HG03439 (cell line): ENCODE results near the gene LSP1.
A peak's percentile ranks its signal among the peaks of the same experiment; 100 is the strongest.

ENCODE experiments used
- ATAC-seq: cut with Tn5 transposase; IDR thresholded peaks from one replicate; pipeline ENCODE4 v1.9.1; 2021; ENCODE audit warnings: mild to moderate bottlenecking, moderate library complexity; ENCODE audit not compliant: unreplicated experiment

The LSP1 gene

DNA sequence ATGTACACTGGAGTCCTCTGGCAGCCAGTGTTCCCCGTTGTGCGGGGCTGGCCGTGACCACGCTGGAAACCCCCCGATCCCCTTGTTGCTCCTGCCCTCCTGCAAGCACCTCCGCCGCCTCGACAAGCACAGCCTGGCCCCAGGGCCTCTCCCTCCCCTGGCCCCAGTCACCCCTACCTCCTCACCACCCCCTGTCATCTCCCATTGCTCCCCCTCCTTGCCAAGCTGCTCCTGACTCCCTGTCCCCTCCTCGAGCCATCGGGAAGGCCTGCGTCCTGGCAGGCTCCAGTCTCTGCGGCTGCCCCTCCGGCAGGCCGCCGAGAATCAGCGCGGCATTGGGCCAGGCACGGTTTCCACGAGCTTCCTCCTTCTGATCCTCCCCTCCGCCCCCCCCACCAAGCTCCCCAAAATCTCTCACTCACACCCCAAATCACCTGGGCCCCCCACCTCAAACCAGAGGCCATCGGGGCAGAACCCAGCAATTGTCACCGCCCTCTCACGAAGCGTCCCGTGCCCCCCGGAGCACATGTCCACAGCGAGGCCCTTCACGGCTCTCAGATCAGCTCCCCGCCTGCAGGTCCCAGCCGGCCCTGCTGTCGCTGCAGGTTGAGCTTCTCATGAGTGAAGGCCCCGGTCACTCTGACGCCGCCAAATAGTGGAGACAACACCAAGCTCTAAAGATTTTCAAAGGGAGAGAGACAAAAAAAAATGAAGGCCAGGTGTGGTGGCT lies 5.7 kb upstream of the LSP1 start:
- no peak for ATAC-seq

DNA sequence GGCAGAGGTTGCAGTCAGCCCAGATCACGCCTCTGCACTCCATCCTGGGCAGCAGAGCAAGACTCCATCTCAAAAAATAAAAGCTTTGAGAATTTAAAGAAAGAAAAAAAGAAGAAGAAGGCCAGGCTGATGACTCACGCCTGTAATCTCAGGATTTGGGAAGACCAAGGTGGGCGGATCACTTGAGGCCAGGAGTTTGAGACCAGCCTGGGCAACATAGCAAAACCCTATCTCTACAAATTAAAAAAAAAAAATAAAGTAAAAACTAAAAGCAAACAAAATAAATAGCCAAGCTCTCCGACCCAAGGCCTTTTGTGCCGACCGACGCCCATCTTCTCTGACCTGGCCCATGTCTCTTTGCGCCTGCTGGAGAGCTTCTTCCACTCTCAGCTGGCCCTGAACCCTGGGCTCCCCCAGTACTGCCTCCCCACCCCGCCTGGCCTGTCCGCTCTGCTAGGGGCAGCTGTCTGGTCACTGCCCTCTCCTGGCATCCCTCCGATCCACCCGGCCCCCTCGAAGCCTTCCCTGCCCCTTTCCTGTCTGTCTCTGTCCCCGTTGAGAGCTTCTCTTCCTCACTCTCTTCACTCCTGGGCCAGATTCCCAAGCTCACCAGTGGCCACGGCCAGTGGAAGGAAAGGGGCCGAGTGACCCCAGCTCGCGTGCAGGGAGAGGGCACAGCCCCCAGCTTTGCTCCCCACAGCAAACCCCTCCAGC lies 4.8 kb upstream of the LSP1 start:
- ATAC-seq, result no peak

DNA sequence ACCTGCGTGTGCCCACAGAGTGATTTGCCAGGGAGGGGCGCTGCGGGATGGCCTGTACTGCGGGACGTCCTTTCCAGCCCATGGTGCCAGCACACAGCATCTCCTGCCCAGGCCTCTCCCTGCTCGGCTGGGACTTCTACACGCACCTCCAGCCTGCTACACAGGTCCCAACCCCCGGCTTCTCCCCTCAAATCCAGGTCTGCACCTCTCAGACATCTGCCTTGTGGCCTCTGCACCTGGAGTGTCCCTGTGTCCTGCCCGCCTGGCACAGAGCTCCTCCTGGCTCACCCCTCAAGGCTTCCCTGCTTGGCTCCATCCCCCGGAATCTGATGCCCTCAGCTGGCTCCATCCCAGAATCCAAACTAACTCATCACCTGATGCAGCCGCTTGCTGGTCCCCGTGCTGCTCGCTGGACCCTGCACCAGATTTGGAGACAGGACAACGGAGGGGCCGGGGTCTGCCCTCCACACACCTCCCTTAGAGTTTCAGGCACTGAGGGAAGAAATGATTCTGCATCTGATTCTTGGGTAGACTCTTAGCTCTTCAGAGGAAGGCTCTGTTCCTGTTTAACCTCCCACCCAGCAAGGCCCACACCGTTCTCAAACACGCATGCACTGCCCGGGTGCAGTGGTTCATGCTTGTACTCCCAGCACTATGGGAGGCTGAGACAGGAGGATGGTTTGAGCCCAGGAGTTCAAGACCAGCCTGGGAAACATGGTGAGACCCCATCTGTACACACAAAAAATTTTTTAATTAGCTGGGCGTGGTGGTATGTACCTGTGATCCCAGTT lies 4.0 kb upstream of the LSP1 start:
- ATAC-seq, result no peak

DNA sequence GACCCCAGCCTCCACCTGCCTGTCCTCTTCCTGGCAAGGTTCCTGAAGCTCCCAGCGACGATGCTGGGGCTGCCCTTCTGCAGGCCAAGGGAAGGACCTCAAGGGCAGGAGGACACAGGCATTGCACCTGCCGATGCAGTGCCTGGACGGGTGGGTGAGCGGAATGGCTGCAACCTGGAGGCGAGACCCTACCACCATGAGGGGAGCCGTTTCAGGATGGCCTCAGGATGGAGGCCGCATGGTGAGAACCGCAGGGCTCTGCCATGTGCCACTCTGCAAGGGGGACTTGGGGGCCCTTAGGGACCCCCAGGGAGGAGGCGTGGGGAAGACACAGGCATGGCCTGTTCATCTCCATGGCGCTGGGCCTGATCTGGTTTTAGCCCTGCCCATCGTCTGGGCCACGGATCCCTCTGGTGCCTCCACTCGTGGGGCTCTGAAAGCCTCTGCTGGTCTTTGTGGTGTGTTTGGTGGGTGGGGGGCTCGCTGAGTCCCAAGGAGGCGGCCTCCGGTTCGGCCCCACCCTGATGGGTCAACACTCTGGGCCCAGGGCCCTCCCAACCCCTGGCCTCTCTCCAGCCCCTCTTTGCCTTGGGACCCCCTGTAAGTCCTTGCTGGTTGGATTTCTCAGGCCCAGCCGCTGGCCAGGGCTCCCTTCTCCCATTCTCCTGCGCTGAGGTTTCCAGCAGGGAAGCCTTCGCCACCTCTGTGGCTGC lies 1.3 kb upstream of the LSP1 start:
- ATAC-seq, result no peak

DNA sequence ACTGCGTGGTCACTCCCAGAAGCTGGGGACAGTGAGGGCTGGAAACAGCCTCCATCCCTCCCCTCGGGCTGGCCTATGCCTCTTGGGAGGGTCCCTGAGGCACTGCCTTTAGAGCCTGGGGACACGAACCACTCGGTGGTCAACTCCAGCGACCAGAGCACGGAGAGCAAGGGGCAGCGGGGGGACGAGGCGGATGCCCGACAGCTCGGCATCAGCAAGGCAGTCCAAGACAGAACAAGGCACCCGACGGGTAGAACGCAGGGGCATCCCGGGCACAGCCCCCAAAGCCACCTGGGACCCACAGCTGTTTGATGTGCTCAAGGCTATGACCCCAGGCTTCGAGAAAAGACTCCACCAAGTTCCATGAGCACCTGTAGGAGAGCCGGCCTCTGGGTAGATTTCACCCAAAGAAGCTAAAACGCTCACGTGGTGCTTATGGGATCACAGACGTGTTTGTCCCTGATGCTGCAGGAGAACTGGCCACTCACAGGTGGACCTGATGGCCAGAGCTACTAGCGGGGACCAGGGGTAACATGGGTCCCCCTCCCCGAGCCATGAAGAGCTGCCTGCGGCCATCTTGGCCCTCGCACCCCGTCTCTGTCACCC lies 510 bp upstream of the LSP1 start:
- ATAC-seq, result no peak

DNA sequence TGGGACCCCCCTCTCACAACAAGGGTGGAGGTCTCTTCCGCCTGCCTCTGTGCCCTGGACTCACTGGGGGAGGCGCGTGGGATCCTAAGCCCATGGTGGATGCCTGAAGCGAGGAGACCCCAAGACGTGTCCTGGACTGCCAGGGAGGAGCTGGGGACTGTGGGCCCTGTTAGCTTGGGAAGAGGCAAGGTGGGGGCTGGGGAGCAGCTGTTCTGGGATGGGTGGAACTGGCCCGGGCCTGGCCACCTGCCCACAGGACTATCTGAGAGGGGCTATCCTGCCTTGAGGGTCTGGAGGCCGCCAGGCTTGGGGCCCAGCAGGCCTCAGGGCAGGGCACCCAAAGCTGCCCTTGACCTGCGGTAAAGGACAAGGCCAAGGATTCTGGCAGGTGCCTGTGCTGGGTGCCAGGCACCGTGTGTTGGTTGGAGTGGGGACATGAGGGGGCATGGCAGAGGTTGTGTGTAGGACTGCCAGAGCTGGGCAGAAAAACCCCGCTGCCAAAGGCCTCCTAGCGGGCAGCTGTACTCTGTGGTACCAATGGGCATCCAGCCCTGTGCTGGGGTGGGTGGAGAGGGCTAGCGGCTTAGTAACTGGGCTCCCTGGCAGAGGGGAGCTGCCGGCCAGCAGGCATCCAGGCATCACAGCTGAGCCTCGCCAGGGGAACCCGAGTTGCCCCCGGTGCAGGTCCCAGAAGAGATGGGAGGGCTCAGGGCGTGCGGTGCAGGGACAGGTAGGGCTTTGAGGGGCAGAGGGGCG lies 670 bp downstream of the LSP1 start:
- ATAC-seq, result no peak

DNA sequence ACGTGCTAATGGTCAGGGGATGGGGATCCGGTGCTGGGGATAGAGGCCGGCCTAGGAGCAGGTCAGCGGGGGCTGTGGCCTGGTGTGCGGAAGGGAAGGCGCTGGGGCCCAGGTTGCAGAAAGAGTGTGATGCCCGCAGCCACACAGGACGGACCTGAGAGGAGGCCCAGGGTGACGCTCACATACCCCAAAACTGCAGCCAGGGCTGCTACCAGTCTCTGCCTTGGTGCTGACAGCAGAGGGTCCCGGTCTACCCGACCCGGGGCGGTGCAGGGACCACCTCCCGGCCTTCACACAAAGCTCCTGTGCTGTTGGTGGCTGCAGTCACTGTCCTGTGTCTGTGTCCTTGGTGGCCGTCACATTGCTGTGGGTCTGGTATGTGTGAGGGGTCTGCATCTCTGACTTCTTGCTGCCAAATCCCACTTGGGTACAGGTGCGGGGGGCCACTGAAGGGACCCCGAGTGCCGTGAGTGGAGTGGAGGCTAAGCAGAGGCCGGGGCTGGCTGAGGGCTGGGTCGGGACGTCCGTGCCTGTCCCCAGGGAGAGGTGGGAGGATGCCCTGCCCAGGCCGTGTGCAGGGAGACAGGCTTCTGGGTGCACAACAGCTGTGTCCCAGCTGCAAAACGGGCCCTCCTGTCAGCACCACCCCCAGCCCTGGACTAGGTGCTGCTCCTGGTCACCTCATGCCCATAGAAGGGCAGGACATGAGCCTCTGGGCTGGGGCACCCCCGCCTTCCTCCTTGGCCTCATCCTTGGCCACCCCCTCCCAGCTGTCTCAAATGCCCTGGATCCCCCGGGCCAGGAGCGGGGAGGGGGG lies 1.5 kb downstream of the LSP1 start:
- ATAC-seq, result peak; percentile 18

DNA sequence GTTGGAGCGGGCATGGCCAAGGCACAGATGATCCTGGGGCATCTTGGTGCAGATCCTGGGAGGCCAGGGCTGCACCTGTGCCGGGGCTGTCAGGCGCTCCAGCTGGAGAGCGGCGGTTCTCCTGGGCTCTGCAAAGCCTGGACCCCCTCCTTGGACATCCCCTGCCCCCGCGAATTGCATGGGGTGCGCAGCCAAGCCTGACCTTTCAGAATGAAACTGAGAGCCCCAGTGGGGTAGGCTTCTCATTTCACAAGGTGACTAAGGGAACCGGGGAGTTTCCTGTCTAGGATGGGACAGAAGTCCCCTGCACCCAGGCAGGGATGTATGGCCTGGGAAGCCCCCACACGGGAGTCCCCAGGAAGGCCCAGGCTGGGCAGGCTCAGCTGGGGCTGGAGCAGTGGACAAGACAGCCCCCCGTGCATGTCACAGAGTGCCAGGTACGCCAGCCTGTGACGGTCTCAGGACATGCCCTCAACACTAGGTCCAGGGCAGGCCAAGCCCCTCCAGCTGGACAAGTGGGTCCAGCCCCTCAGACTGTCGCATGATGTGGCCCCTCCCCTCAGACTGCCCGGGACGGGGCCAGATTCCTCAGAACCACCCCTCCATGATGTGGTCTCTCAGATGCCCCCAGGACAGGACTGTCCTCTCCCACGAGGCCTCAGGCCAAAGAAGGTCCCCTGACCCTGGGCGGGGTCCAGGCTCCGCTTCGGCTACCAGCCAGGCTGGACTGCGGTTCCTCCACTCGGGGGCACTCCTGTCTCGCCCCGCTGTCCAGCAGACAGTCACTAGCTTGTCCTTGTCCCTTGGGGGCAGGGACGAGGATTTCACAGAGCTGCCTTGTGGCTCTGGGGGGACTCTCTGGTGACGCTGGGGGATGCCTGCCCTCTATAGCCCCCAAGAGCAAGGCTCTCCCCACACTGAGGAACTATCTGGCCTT lies 2.3 kb downstream of the LSP1 start:
- ATAC-seq, result peak; percentile 33

DNA sequence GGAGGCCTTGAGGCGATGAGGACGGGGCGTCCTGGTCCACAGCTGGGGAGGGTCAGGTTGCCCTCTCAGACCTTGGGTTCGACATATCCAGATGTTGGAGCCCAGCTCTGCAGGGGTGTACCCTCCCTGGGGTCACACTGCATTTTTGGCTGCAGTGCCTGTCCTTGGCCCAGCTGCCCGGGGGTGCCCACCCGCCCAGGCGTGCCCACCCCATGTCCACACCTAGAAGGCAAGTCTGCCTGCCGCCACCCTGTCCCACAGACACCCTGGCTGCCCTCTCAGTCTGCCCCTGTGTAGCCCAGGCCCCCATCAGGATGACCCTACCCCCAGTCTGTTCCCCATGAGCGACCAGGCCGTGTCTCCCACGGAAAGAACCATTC lies 3.0 kb downstream of the LSP1 start:
- ATAC-seq, result no peak

DNA sequence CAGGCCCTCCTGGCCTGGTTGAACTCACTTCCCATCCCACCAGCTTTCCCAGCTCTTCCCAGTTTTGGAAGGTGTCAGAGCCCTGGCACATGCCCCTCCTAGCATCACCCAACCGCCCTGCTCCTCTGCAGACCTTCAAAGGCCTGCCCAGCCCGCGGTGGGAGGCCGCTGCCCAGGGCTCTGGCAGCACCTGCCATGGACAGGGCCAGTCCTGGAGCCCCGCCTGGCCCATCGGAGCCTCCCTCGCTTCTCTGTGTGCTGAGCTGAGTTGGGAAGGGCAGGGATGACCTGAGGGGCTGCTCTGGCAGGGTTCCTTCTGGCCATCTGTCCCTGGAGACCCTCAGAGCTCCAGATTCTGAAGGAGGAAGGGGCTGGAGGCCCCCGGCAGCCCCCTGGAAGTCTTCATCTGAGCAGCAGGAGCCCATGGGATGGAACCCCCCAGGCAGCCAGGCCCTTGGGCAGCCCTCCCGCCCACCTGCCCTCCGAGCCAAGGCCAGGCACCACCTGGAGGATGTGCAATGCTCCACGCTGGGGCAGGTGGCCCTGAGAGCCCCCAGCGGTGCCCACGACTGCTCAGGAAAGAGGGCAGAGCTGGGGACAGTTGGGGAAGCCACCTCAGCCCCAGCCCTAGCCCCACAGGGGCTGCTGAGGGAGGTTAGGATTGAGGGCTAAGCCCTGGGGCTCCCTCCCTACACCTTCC lies 3.6 kb downstream of the LSP1 start:
- ATAC-seq, result no peak

DNA sequence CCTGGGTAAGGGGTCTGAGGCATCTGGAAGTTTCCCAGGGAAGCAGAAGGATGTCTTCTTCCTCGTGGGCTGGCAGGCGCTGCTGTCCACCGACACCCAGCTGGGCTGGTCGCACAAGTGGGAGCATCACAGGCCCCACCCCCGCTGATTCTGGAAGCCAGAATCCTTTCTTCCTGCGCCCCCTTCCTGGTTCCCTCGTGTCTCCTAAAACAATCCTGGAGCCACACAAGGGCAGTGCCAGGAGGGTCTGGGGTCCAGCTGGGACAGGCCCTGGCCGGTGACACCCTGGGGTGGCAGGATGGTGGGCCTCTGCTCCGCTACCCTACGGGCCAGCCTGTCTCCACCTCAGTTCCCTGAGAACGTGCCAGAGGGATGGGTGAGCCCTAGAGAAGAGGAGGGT lies 4.2 kb downstream of the LSP1 start:
- ATAC-seq, result no peak

DNA sequence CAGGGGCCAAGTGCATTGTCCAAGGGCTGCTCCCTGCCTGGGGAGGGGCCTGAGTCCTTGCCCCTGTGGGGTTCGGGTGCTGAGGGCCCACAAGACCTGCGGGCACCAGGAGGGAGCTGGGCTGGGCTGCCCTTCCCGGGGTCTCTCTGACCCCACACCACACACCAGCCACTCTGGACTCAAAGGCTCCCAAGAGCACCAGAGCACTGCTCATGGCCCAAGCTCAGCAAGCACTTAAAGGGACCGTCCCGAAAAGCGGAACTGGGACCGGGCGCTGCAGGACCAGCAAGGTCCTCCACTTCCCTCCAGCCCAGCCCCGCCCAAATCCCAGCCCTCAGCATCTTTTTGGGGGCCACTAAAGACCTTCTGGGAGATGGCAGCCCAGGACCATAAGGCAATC lies 5.3 kb downstream of the LSP1 start:
- ATAC-seq, result no peak

DNA sequence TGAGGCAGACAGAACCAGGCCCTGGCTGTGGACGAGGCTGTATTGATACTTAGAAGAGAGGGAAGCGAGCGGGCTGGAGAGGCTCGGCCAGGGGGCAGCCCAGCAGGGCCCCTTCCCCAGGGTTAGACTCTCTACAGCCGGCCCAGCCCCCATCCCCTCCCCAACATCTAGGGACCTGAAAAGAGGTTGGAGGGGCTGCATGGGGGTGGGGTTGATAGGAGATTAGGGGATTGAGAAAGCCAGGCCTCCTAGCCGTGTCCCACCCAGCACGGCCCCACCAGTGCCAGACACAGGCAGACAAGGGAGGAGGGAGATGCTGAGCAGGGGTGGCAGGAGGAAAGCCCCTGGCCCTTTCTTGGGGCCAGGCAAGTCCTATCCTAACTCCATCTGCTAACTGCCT lies 5.7 kb downstream of the LSP1 start:
- ATAC-seq, result no peak

DNA sequence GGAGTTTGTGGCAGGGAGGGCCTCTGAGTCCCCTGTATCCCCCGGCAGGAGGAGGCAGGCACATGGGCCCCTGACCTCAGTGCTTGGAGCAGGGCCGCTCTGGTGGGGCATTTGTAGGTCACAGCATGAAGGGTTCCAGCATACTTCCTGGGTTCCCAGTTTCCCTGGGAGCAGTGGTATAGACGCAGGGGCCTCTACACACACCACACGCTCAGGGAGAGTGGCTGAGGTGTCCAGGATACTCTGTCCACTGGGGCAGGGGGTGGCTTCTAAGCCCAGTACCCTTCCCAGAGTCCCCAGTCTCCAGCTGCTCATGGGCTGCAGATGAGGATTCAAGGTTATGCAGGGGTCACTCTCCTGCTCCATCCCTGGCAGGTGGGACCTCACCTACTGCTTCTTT lies 6.1 kb downstream of the LSP1 start:
- no peak for ATAC-seq

DNA sequence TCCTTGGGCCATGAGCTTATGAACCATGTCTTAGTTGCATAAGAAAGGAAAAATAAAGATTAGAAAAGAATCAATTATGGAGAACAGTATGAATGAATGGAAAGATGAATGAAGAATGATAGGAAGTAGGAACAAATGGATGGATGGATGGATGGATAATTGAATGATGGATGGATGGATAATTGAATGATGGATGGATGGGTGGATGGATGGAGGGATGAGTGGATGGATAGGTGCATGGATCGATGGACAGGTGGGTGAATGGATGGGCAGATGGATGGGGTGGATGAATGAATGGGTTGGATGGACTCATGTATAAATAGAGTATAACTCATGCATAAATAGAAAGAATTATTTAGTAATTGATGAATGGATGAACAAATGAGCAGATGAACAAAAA lies 7.2 kb downstream of the LSP1 start:
- ATAC-seq, result no peak

DNA sequence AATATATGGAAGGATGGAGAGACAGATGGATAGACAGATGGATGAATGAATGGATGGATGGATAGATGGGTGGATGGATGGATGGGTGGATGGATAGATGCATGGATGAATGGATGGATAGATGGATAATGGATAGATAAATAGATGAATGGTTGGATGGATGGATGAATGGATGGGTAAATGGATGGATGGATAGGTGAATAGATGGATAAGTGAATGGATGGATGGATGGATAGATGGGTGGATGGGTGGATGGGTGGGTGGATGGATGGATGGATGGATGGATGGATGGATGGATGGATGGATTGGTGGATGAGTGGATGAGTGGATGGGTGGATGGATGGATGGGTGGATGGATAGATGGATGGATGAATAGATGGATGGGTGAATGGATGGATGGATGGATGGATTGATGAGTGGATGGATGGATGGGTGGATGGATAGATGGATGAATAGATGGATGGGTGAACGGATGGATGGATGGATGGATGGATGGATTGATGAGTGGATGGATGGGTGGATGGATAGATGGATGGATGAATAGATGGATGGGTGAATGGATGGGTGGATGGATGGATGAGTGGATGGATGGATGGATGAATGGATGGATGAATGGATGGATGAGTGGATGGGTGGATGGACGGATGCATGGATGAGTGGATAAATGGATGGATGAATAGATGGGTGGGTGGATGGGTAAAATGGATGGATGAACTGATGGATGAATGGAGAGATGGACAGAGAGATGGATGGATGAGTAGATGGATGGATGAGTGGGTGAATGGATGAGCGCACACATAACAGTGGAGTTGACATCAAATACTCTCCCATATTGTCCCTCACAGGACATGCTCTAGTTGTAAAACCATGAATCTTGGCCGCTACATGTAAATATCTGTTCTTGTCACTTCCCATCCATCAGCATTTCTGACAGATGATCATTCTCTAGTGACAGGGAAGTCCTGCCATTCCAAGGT lies 8.8 kb downstream of the LSP1 start:
- ATAC-seq, result no peak
